ENCODE data around the gene RALGDS. TPM values are rescaled to one million over a fixed set of nuclear protein-coding genes. Genes with fewer than 3 reads are reported as not detected.

RALGDS gene
- total RNA-seq, 2 experiments from 2014 or later, result 103 to 114 TPM

- Mint-ChIP-seq H3K27me3 (no peaks in the 10 kb centered on the region), H3K4me3 (no peak overlapping the region), H3K9me3 (ENCODE audit: low read depth) (no peaks in the 10 kb centered on the region), H3K27ac (peak overlapping the region; percentile 43), H3K4me1 (peaks cover 29% of the 10 kb centered on the region), H3K36me3 (peaks cover 24% of the 10 kb centered on the region)
- no peak for DNase-seq
- CTCF ChIA-PET, result interaction anchor here (1.1 to 25.4 kb wide), 4 partner anchors 13 to 88 kb away, joined by 3 to 505 read pairs (median 4); no protein-coding TSS in a partner anchor
- ATAC-seq, result no peak
These were observed 10.9 kb downstream of the RALGDS start for GRCh38 chr9:133109931-133110650.

- Mint-ChIP-seq H3K4me3 (no peak overlapping the region), H3K27ac (no peak overlapping the region), H3K36me3 (peaks cover 24% of the 10 kb centered on the region), H3K27me3 (no peaks in the 10 kb centered on the region), H3K4me1 (peaks cover 19% of the 10 kb centered on the region), H3K9me3 (ENCODE audit: low read depth) (no peaks in the 10 kb centered on the region)
- no peak for DNase-seq
- no peak for ATAC-seq
- CTCF ChIA-PET, result interaction anchor here (1.1 to 25.4 kb wide), 2 partner anchors 38 to 77 kb away, joined by 3 to 505 read pairs; no protein-coding TSS in a partner anchor
These were observed 12.0 kb downstream of the RALGDS start for GRCh38 chr9:133108794-133109641.

GRCh38 chr9:133107961-133108793 is 12.9 kb downstream of the RALGDS start:
- no peak overlapping the region for H3K27ac Mint-ChIP-seq
- DNase-seq (no peak), ATAC-seq (no peak)
- H3K4me1 Mint-ChIP-seq, result peaks cover 10% of the 10 kb centered on the region
- H3K36me3 Mint-ChIP-seq, result peaks cover 24% of the 10 kb centered on the region
- H3K4me3 Mint-ChIP-seq, result no peak overlapping the region
- H3K27me3 Mint-ChIP-seq, result no peaks in the 10 kb centered on the region
- no peaks in the 10 kb centered on the region for H3K9me3 Mint-ChIP-seq (ENCODE audit: low read depth)
- CTCF ChIA-PET, result interaction anchor here (0.6 to 25.4 kb wide), 4 partner anchors 12 to 62 kb away, joined by 3 to 505 read pairs (median 4); no protein-coding TSS in a partner anchor

- ATAC-seq, result no peak
- Mint-ChIP-seq H3K4me1 (peaks cover 1% of the 10 kb centered on the region), H3K27me3 (no peaks in the 10 kb centered on the region), H3K27ac (no peak overlapping the region), H3K4me3 (no peak overlapping the region), H3K36me3 (peaks cover 29% of the 10 kb centered on the region), H3K9me3 (ENCODE audit: low read depth) (no peaks in the 10 kb centered on the region)
- no peak for DNase-seq
- CTCF ChIA-PET, result interaction anchor here (0.6 to 25.4 kb wide), 4 partner anchors 11 to 63 kb away, joined by 3 to 505 read pairs (median 4); no protein-coding TSS in a partner anchor
These were observed 13.8 kb downstream of the RALGDS start for GRCh38 chr9:133107245-133107722.

- Mint-ChIP-seq H3K27me3 (no peaks in the 10 kb centered on the region), H3K4me3 (no peak overlapping the region), H3K9me3 (ENCODE audit: low read depth) (no peaks in the 10 kb centered on the region), H3K27ac (no peak overlapping the region), H3K4me1 (no peaks in the 10 kb centered on the region), H3K36me3 (peaks cover 34% of the 10 kb centered on the region)
- CTCF ChIA-PET, result interaction anchor here (1.1 to 25.4 kb wide), 2 partner anchors 10 to 40 kb away, joined by 3 to 505 read pairs; no protein-coding TSS in a partner anchor
- ATAC-seq, result no peak
- DNase-seq, result no peak
These were observed 14.4 kb downstream of the RALGDS start for GRCh38 chr9:133106511-133107244.

GRCh38 chr9:133105461-133105770 is 15.6 kb downstream of the RALGDS start:
- no peaks in the 10 kb centered on the region for H3K4me1 Mint-ChIP-seq
- H3K4me3 Mint-ChIP-seq, result no peak overlapping the region
- no peaks in the 10 kb centered on the region for H3K9me3 Mint-ChIP-seq (ENCODE audit: low read depth)
- CTCF ChIA-PET, result interaction anchor here (0.5 to 25.4 kb wide), 3 partner anchors 42 to 495 kb away, joined by 3 to 505 read pairs (median 3); no protein-coding TSS in a partner anchor
- no peak overlapping the region for H3K27ac Mint-ChIP-seq
- peaks cover 45% of the 10 kb centered on the region for H3K36me3 Mint-ChIP-seq
- no peaks in the 10 kb centered on the region for H3K27me3 Mint-ChIP-seq
- DNase-seq (no peak), ATAC-seq (no peak)

- ATAC-seq (no peak), DNase-seq (no peak)
- no peaks in the 10 kb centered on the region for H3K9me3 Mint-ChIP-seq (ENCODE audit: low read depth)
- H3K4me1 Mint-ChIP-seq, result no peaks in the 10 kb centered on the region
- no peaks in the 10 kb centered on the region for H3K27me3 Mint-ChIP-seq
- CTCF ChIA-PET, result interaction anchor here (0.5 to 25.4 kb wide), 3 partner anchors 42 to 495 kb away, joined by 3 to 505 read pairs (median 3); no protein-coding TSS in a partner anchor
- peaks cover 43% of the 10 kb centered on the region for H3K36me3 Mint-ChIP-seq
- no peak overlapping the region for H3K4me3 Mint-ChIP-seq
- peak overlapping the region; percentile 43 for H3K27ac Mint-ChIP-seq
These were observed 16.2 kb downstream of the RALGDS start for GRCh38 chr9:133104718-133105460.

GRCh38 chr9:133103987-133104505 is 17.0 kb downstream of the RALGDS start:
- ATAC-seq (no peak), DNase-seq (no peak)
- no peak overlapping the region for H3K27ac Mint-ChIP-seq
- H3K27me3 Mint-ChIP-seq, result no peaks in the 10 kb centered on the region
- H3K36me3 Mint-ChIP-seq, result peaks cover 47% of the 10 kb centered on the region
- CTCF ChIA-PET, result interaction anchor here (0.8 to 25.4 kb wide), 4 partner anchors 10 to 43 kb away, joined by 3 to 505 read pairs (median 17); no protein-coding TSS in a partner anchor
- H3K4me3 Mint-ChIP-seq, result no peak overlapping the region
- H3K9me3 Mint-ChIP-seq (ENCODE audit: low read depth), result no peaks in the 10 kb centered on the region
- H3K4me1 Mint-ChIP-seq, result no peaks in the 10 kb centered on the region

GRCh38 chr9:133103183-133103986 is 17.7 kb downstream of the RALGDS start:
- ATAC-seq (peak; percentile 67), DNase-seq (peak; percentile 64)

GRCh38 chr9:133102190-133103021 is 18.6 kb downstream of the RALGDS start:
- H3K27ac Mint-ChIP-seq, result peak overlapping the region; percentile 71
- CTCF ChIA-PET, result interaction anchor here (0.5 to 25.4 kb wide), 10 partner anchors 9 to 1472 kb away, joined by 3 to 505 read pairs (median 4); partner anchors contain the start of gene GTF3C5
- H3K4me3 Mint-ChIP-seq, result no peak overlapping the region
- ATAC-seq (no peak), DNase-seq (no peak)
- H3K36me3 Mint-ChIP-seq, result peaks cover 54% of the 10 kb centered on the region
- H3K27me3 Mint-ChIP-seq, result no peaks in the 10 kb centered on the region
- no peaks in the 10 kb centered on the region for H3K9me3 Mint-ChIP-seq (ENCODE audit: low read depth)
- no peaks in the 10 kb centered on the region for H3K4me1 Mint-ChIP-seq

More at GRCh38 chr9:133103183-133103986, 17.7 kb downstream of the RALGDS start:
- peaks cover 51% of the 10 kb centered on the region for H3K36me3 Mint-ChIP-seq
- H3K4me1 Mint-ChIP-seq, result no peaks in the 10 kb centered on the region
- CTCF ChIA-PET, result interaction anchor here (0.5 to 25.4 kb wide), 9 partner anchors 10 to 1473 kb away, joined by 3 to 505 read pairs (median 5); partner anchors contain the start of gene GTF3C5
- H3K27me3 Mint-ChIP-seq, result no peaks in the 10 kb centered on the region
- H3K4me3 Mint-ChIP-seq, result no peak overlapping the region
- peak overlapping the region; percentile 71 for H3K27ac Mint-ChIP-seq
- no peaks in the 10 kb centered on the region for H3K9me3 Mint-ChIP-seq (ENCODE audit: low read depth)

Measured in activated CD8-positive, alpha-beta memory T cell treated with anti-CD3 and anti-CD28 coated beads, Interleukin-2, amount 10 ng/mL, durations not matched to agents 7 days and 5 days (primary cell).